NCI-H2107 (cell line): Measurements from ENCODE around the gene MAPK8IP2.
"Not testable (repeated sequence)": the region's sequence is repeated elsewhere in the genome, so short reads cannot be mapped to it uniquely, and the experiment has no call there.

Experiments used
- DNase-seq: peaks from one replicate; lab custom pipeline; 2025; lab: John Stamatoyannopoulos, UW

The MAPK8IP2 gene

DNA sequence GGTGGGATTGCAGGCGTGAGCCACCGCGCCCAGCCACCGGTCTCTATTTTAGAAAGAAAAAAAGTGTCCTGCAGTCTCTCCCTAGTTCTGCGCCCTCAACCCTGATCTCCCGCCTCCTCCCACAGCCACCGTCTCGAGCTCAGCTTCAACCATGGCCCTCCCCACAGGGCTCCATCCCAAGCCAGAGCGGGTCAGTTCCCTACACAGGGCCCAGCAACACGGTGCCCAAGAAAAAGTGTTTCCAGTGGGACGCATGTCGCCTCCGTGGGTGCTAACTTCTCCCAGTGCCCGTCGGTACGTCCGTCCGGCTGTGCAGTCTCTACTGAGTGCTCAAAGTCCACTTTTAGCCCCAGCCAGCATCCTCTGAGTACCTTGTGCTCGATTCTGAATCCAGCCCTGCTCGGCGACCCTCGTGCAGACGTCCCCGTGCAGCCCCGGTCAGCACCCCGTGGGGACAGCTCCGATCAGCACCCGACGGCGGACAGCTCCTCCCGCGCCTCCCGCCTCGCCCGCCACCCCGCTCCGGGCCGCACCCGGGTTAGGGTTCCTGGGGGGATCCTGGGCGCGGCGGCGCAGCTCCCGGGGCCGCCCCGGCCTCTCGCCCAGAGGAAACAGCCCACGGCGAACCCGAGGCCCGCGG, 657 bp upstream of the MAPK8IP2 start:
- no peak for DNase-seq

DNA sequence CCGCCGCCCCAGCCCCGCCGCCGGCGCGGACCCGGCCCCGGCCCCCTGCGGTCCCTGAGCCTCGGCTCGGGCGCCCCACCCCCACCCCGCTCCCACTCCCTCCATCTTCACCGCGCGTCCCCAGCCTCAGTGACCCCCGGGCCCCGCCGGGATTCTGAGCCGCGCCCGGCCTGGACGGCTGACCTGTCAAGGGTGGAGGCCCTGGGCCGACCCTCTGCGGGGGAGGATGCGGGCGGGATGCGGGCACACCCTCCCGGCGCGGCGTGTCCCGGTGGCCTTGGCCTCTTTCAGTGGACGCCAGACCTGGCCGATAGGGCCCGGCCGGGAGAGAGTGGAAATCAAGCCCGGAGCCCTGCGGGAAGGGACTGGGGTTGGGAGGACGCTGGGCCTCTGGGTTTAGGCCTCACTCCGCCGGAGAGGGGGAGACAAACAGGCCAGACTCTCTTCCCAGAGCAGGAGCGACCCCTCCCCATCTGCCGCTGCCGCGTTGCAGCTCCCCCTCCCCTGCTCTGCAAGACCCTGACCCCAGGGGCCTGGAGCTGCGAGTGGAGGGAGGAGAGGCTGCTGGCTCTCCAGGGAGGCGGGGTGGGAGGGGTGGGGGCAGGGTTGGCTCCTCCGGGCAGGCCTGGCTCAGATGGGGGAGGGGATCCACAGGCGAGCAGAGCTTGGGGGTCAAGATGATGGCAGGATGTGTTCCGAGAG, 525 bp downstream of the MAPK8IP2 start:
- no peak for DNase-seq

GRCh38 chr22:50601669-50602337, 1.2 kb downstream of the MAPK8IP2 start:
- DNase-seq, result no peak

- no peak for DNase-seq
Measured at GRCh38 chr22:50602338-50602700, 1.7 kb downstream of the MAPK8IP2 start.

DNA sequence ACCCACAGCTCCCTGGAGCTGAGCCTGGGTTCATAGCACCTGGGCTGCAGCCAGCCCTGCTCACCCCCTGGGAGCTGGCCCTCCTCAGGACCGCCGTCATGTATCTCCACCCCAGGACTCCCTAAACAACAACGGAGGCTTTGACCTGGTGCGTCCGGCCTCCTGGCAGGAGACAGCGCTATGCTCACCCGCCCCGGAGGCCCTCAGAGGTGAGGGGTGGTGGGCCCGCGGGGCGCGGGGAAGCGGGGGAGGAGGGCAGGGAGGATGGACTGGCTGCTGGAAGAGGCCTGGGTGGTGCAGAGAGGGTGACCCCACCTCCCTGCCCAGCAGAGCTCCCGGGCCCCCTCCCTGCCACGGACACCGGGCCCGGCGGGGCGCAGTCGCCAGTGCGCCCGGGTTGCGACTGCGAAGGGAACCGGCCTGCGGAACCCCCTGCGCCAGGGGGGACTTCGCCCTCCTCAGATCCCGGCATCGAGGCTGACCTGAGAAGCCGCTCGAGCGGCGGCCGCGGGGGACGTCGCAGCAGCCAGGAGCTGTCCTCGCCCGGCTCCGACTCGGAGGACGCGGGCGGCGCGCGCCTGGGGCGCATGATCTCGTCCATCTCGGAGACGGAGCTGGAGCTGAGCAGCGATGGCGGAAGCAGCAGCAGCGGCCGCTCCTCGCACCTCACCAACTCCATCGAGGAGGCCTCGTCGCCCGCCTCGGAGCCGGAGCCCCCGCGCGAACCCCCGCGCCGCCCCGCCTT, 3.1 kb downstream of the MAPK8IP2 start:
- DNase-seq, result no peak

DNA sequence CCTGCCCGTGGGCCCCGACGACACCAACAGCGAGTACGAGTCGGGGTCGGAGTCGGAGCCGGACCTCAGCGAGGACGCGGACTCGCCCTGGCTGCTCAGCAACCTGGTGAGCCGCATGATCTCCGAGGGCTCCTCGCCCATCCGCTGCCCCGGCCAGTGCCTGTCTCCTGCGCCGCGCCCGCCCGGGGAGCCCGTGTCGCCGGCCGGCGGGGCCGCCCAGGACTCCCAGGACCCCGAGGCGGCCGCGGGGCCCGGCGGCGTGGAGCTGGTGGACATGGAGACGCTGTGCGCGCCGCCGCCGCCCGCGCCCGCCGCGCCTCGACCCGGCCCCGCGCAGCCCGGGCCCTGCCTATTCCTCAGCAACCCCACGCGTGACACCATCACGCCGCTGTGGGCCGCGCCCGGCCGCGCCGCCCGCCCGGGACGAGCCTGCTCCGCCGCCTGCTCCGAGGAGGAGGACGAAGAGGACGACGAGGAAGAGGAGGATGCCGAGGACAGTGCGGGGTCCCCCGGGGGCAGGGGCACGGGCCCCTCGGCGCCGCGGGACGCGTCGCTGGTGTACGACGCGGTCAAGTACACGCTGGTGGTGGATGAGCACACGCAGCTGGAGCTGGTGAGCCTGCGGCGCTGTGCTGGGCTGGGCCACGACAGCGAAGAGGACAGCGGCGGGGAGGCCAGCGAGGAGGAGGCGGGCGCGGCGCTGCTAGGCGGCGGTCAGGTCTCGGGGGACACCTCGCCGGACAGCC, 3.8 kb downstream of the MAPK8IP2 start:
- DNase-seq, result no peak

GRCh38 chr22:50605002-50605612, 4.5 kb downstream of the MAPK8IP2 start:
- DNase-seq, result no peak

DNA sequence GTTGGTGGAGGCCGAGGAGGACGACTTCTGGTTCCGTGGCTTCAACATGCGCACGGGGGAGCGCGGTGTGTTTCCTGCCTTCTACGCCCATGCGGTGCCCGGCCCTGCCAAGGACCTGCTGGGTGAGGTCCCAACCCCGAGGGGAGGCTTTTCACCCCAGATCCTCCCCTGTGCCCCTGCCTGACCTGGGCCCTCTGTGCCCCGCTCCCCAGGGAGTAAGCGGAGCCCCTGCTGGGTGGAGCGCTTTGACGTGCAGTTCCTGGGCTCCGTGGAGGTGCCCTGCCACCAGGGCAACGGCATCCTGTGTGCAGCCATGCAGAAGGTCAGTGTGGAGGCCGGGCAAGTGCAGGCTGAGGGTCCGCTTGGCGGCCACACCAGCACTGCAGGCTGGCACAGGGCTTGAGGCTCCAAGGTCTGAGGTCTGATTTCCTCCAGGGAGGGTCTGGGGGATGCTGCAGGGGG, 5.1 kb downstream of the MAPK8IP2 start:
- DNase-seq, result no peak

GRCh38 chr22:50606165-50606945, 5.8 kb downstream of the MAPK8IP2 start:
- DNase-seq, result no peak

GRCh38 chr22:50606946-50607658, 6.5 kb downstream of the MAPK8IP2 start:
- no peak for DNase-seq

DNA sequence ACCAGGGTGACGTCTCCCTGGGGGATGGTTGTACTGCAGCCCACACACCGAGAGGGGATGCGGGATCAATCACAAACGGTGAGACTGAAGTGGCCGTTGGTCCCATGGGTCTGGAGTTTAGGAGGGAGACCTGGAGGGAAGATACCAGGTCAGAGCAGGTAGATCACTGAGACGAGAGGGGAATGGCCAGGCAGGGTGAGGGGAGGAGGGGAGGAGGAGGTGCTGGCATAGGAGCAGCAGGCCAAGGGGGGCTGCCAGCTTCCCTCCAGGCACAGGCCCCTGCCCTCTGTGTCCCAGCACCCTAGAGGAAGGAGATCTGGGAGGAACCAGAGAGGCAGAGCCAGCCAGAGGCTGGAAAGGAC, 7.0 kb downstream of the MAPK8IP2 start:
- no peak for DNase-seq

GRCh38 chr22:50608058-50608840, 7.7 kb downstream of the MAPK8IP2 start:
- DNase-seq, result not testable (repeated sequence)

- DNase-seq, result no peak
Measured at GRCh38 chr22:50608996-50609395, 8.4 kb downstream of the MAPK8IP2 start.

DNA sequence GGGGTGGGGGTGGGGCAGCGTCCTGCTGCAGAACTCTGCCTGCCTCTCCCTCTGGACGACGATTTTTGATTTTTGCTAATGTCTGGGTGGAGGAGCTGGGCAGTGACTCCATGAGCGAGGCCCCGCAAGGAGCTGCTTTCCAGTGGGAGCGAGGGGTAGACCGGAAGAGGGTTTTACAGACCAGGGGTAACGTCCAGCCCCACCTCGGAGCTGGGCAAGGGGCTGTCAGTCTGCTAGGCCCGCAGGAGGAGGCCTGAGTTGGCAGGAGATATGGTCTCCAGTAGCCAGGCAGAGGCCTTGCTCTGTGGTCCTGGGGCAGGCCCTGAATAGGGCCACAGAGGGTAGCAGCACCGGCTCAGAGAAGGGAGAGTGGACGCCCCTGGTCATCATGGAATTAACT, 9.0 kb downstream of the MAPK8IP2 start:
- DNase-seq, result no peak

DNA sequence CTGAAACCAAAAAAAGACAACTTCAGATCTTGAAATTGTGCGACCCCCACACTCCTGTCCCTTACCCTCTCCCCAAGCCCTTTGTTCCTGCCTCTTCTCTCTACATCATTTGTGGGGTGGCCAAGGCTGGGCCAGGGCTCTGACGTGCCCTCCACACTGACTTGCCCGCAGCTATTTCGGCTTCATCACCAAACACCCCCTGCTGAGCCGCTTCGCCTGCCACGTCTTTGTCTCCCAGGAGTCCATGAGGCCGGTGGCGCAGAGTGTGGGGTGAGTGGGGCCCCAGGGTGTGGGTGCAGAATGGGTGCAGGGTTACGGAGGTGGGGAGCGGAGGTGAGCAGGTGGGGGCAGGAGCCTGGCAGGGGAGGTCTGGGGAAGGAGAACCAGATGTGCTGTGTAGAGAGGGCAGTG, 9.5 kb downstream of the MAPK8IP2 start:
- DNase-seq, result no peak

DNA sequence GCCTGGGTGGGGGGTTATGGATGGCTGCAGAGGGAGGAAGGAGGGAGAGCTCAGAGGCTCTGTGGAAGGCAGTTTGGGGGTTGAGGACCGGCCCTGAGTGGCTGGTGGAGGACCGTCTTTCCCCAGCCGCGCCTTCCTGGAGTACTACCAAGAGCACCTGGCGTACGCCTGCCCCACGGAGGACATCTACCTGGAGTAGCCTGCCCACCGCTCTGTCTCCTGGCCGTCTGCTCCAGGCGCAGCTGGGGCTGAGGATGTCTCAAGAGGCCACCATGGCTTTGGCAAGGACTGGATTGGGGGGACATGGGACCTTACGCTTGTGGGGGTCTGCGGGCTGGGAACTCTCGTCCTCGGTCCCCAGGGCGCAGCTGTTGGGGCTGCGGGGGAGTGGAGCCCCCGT, 10.0 kb downstream of the MAPK8IP2 start:
- no peak for DNase-seq

DNA sequence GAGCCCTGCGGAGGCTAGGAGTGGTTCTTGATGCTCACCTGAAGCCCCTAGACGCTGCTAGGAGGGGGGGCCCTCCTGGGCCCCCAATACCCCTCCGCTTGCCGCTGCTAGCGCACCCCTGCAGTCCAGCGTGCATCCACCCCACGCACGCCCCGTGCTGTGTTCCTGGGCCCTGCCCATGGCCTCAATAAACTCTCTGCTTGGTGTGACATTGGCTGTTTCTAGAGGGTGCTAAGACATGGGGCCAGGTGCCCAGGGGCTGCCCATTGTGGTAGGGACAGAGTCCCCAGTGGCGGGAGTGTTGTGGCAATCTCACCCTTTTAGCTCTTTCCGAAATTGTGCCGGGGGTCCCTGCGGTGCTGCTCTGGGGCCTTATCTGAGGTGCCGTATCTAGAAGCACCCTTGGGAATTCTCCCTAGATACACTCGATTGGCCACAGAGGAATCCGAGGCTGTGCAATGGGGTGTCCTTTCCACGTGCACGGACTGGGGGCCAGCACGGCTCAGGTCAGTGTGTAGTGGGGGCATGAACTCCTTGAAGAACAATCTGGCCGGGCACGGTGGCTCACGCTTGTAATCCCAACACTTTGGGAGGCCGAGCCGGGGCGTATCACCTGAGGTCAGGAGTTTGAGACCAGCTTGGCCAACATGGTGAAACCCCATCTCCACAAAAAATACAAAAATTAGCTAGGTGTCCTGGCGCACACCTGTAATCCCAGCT, 10.9 kb downstream of the MAPK8IP2 start:
- no peak for DNase-seq

GRCh38 chr22:50612168-50612527, 11.6 kb downstream of the MAPK8IP2 start:
- DNase-seq, result no peak
